A673 (cell line): Measurements from ENCODE around the gene SPAG16.

Source experiments
- EZH2 ChIP-seq: fragments of 200-600 bp; sonication (generic); IDR thresholded peaks from 2 replicates; pipeline ENCODE4 v1.6.1; 2017; ENCODE audit warnings: borderline replicate concordance, low read depth, mild to moderate bottlenecking, mixed read lengths, antibody characterized with exemption, low read length; ENCODE audit not compliant: poor library complexity, severe bottlenecking
- TF ChIP-seq, protein P1 (sequence below): fragments of 300-800, 200-600 bp; sonication (generic); conservative IDR thresholded peaks from 2 replicates; pipeline ENCODE4 v1.5.1; 2017; ENCODE audit warnings: low read depth, mild to moderate bottlenecking, antibody characterized with exemption, low read length, moderate library complexity, mixed read lengths

DNA sequence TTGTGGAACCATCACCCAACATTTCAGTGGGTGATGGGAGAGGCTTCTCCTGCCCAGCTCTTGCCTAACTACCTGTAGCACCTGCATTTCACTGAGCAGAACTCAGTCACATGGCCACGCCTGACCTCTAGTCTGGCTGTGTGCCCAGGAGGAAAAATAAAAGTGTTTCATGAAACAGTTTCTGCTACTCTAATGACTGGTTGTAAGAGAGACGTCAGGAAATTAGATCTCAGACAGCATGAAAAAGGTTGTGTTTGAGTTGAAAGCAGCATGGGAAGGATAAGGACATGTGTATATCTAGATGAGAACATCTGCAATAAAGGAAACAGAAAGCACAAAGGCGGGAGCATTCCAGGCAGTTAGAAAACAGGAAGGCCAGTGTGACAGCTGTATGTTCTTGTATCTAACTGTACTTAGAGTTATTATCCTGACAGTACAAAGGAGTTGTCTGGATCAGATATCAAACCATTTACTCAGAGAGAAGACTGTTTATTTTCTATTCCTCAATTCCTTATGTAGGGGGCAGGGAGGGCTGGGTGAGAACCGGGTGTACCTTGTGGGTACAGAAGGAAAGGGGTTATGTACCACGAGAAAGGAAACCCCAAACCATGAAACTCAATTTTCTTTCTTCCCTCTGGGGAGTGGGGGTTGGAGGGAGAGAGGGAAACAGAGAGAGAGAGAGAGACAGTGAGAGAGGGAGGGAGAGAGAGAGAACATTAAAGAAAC, 819.2 kb downstream of the SPAG16 start:
- TF ChIP-seq, protein P1, sequence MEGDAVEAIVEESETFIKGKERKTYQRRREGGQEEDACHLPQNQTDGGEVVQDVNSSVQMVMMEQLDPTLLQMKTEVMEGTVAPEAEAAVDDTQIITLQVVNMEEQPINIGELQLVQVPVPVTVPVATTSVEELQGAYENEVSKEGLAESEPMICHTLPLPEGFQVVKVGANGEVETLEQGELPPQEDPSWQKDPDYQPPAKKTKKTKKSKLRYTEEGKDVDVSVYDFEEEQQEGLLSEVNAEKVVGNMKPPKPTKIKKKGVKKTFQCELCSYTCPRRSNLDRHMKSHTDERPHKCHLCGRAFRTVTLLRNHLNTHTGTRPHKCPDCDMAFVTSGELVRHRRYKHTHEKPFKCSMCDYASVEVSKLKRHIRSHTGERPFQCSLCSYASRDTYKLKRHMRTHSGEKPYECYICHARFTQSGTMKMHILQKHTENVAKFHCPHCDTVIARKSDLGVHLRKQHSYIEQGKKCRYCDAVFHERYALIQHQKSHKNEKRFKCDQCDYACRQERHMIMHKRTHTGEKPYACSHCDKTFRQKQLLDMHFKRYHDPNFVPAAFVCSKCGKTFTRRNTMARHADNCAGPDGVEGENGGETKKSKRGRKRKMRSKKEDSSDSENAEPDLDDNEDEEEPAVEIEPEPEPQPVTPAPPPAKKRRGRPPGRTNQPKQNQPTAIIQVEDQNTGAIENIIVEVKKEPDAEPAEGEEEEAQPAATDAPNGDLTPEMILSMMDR: no peak
- no peak for TF ChIP-seq EZH2
